HepG2 (cell line): ENCODE results near the gene SENP5. TPM values are rescaled to one million over a fixed set of nuclear protein-coding genes. Genes with fewer than 3 reads are reported as not detected.
A peak's percentile ranks its signal among the peaks of the same experiment; 100 is the strongest.

Experiments used
- ARID2 ChIP-seq: sonication (generic); formaldehyde crosslinking; IDR thresholded peaks from 2 replicates; pipeline ENCODE4 v1.8.1; 2022; ENCODE audit warnings: mild to moderate bottlenecking, missing genetic modification reagents, borderline replicate concordance
- MAX ChIP-seq: IDR thresholded peaks from 2 replicates; pipeline ENCODE4 v1.6.1; 2012; ENCODE audit warnings: inconsistent platforms
- SNAPC2 ChIP-seq: sonication (generic); formaldehyde crosslinking; IDR thresholded peaks from 2 replicates; pipeline ENCODE4 v1.8.1; 2022; ENCODE audit warnings: mild to moderate bottlenecking, missing genetic modification reagents
- SRF ChIP-seq: IDR thresholded peaks from 2 replicates; pipeline ENCODE4 v1.6.1; 2011; ENCODE audit warnings: mild to moderate bottlenecking, low read depth, low read length, moderate library complexity
- ZBTB20 ChIP-seq: sonication (generic); formaldehyde crosslinking; IDR thresholded peaks from 2 replicates; pipeline ENCODE4 v1.8.1; 2023; ENCODE audit warnings: missing genetic modification reagents, low read depth, mild to moderate bottlenecking, borderline replicate concordance
- ZBTB38 ChIP-seq: sonication (generic); formaldehyde crosslinking; IDR thresholded peaks from 2 replicates; pipeline ENCODE4 v1.5.1; 2020; ENCODE audit warnings: mild to moderate bottlenecking, missing genetic modification reagents
- ZFYVE20 ChIP-seq: sonication (generic); formaldehyde crosslinking; IDR thresholded peaks from 2 replicates; pipeline ENCODE4 v1.8.0; 2023; ENCODE audit warnings: low read depth, mild to moderate bottlenecking, moderate library complexity, missing genetic modification reagents, borderline replicate concordance
- ZNF136 ChIP-seq: sonication (generic); formaldehyde crosslinking; IDR thresholded peaks from 2 replicates; pipeline ENCODE4 v1.8.1; 2022; ENCODE audit warnings: low read depth, mild to moderate bottlenecking, moderate library complexity, missing genetic modification reagents
- ZNF407 ChIP-seq: sonication (generic); formaldehyde crosslinking; IDR thresholded peaks from one replicate; pipeline ENCODE4 v1.5.1; 2020; ENCODE audit warnings: mild to moderate bottlenecking, missing genetic modification reagents; ENCODE audit errors: not compliant biosample characterization
- ZNF543 ChIP-seq: sonication (generic); formaldehyde crosslinking; IDR thresholded peaks from 2 replicates; pipeline ENCODE4 v1.4.0; 2020; ENCODE audit warnings: mild to moderate bottlenecking, missing genetic modification reagents
- ZNF572 ChIP-seq: sonication (generic); formaldehyde crosslinking; IDR thresholded peaks from 2 replicates; pipeline ENCODE4 v1.5.1; 2020; ENCODE audit warnings: mild to moderate bottlenecking, missing genetic modification reagents
- ZNF605 ChIP-seq: sonication (generic); formaldehyde crosslinking; IDR thresholded peaks from 2 replicates; pipeline ENCODE4 v1.8.0; 2022; ENCODE audit warnings: mild to moderate bottlenecking, missing genetic modification reagents
- ZSCAN21 ChIP-seq: sonication (generic); formaldehyde crosslinking; IDR thresholded peaks from 2 replicates; pipeline ENCODE4 v1.8.0; 2022; ENCODE audit warnings: mild to moderate bottlenecking, missing genetic modification reagents, moderate library complexity, borderline replicate concordance
- polyA plus RNA-seq, 8 experiments: library from polyadenylated mRNA; depleted of rRNA in 3 of 8; stranded (reverse) in 7 of 8; unstranded in 1 of 8; fragments of >200 nt; fragmentation: Illumina TruSeq in 4 of 8; extraction: Trizol in 4 of 8; gene quantifications; 2 replicates each; pipeline versions ENCODE4 v1.2.1 to v1.2.3, GENCODE V29; 2011 to 2016; ENCODE audit warnings: low read depth in 4 of 8, missing spikeins in 1 of 8, mixed read lengths in 1 of 8; ENCODE audit not compliant: insufficient read depth in 1 of 8
- total RNA-seq, 5 experiments: library from RNA; depleted of rRNA; stranded (reverse); fragments of >200 nt; fragmentation: Illumina TruSeq; extraction: Trizol; gene quantifications; 2 replicates each; pipeline ENCODE4 v1.2.3, GENCODE V29; 2016; ENCODE audit warnings: low read depth in 1 of 5
- TF ChIP-seq, protein P1 (sequence below): sonication (generic); formaldehyde crosslinking; IDR thresholded peaks from 2 replicates; pipeline ENCODE4 v1.5.1; 2020; ENCODE audit warnings: mild to moderate bottlenecking, missing genetic modification reagents, moderate library complexity

The SENP5 gene
- total and polyA plus RNA-seq, 2 of the 13 experiments (the other 11 are each of a cell fraction or from before 2014, with no cell fraction given) = 17.6 to 30.9 TPM

- TF ChIP-seq ZNF407 (CRISPR knock-in tag) (no peak), ZNF543 (CRISPR knock-in tag) (no peak; the same call in 1 of the 2 replicates), ZNF605 (CRISPR knock-in tag) (peak; percentile 14; the same call in 1 of the 2 replicates), ZSCAN21 (CRISPR knock-in tag) (0 out of 2 replicates have a peak, but pooled peaks have one; percentile 5), SNAPC2 (CRISPR knock-in tag) (no peak), ZNF136 (CRISPR knock-in tag) (0 out of 2 replicates have a peak, but pooled peaks have one; percentile 38), SRF (no peak), ZBTB20 (CRISPR knock-in tag) (0 out of 2 replicates have a peak, but pooled peaks have one; percentile 3), ARID2 (CRISPR knock-in tag) (no peak), MAX (peak; percentile 17; the same call in 1 of the 2 replicates), ZFYVE20 (no peak), ZBTB38 (CRISPR knock-in tag) (peak; percentile 88), ZNF572 (CRISPR knock-in tag) (0 out of 2 replicates have a peak, but pooled peaks have one; percentile 32)
- TF ChIP-seq, protein P1, sequence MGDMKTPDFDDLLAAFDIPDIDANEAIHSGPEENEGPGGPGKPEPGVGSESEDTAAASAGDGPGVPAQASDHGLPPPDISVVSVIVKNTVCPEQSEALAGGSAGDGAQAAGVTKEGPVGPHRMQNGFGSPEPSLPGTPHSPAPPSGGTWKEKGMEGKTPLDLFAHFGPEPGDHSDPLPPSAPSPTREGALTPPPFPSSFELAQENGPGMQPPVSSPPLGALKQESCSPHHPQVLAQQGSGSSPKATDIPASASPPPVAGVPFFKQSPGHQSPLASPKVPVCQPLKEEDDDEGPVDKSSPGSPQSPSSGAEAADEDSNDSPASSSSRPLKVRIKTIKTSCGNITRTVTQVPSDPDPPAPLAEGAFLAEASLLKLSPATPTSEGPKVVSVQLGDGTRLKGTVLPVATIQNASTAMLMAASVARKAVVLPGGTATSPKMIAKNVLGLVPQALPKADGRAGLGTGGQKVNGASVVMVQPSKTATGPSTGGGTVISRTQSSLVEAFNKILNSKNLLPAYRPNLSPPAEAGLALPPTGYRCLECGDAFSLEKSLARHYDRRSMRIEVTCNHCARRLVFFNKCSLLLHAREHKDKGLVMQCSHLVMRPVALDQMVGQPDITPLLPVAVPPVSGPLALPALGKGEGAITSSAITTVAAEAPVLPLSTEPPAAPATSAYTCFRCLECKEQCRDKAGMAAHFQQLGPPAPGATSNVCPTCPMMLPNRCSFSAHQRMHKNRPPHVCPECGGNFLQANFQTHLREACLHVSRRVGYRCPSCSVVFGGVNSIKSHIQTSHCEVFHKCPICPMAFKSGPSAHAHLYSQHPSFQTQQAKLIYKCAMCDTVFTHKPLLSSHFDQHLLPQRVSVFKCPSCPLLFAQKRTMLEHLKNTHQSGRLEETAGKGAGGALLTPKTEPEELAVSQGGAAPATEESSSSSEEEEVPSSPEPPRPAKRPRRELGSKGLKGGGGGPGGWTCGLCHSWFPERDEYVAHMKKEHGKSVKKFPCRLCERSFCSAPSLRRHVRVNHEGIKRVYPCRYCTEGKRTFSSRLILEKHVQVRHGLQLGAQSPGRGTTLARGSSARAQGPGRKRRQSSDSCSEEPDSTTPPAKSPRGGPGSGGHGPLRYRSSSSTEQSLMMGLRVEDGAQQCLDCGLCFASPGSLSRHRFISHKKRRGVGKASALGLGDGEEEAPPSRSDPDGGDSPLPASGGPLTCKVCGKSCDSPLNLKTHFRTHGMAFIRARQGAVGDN = peak; percentile 77
These were observed 102.9 kb downstream of the SENP5 start (continued) for GRCh38 chr3:196970547-196971093.
